Osteoblast (primary cell): ENCODE data around the gene EDAR. TPM values are rescaled to one million over a fixed set of nuclear protein-coding genes. Genes with fewer than 3 reads are reported as not detected.

Experiments used
- DNase-seq: peaks from one replicate; pipeline ENCODE4 v3.0.0; 2011; ENCODE audit warnings: low spot score, mixed read lengths; ENCODE audit not compliant: insufficient read length; ENCODE audit errors: missing footprints
- H2AFZ ChIP-seq: 2 replicates; pipeline ENCODE4 v1.6.0; 2011; ENCODE audit warnings: mild to moderate bottlenecking, low read length
- H3K27ac ChIP-seq: 2 replicates; pipeline ENCODE4 v1.5.1; 2011; ENCODE audit warnings: mild to moderate bottlenecking, low read depth, low read length, moderate library complexity
- H3K27me3 ChIP-seq: 2 replicates; pipeline ENCODE4 v1.6.0; 2012; ENCODE audit warnings: mild to moderate bottlenecking, control low read depth, inconsistent platforms, low read length, moderate library complexity; ENCODE audit not compliant: insufficient read depth
- H3K36me3 ChIP-seq: 2 replicates; pipeline ENCODE4 v1.5.1; 2011; ENCODE audit warnings: mild to moderate bottlenecking, low read length, control low read depth, moderate library complexity; ENCODE audit not compliant: insufficient read depth
- H3K4me1 ChIP-seq: 2 replicates; pipeline ENCODE4 v1.5.1; 2011; ENCODE audit warnings: mild to moderate bottlenecking, low read length, control low read depth, moderate library complexity; ENCODE audit not compliant: insufficient read depth
- H3K4me2 ChIP-seq: 2 replicates; pipeline ENCODE4 v1.6.0; 2011; ENCODE audit warnings: mild to moderate bottlenecking, low read length; ENCODE audit not compliant: insufficient read depth
- H3K4me3 ChIP-seq: fragments of 200-600 bp; sonication (generic); 3 replicates; pipeline ENCODE4 v1.5.1; 2012; ENCODE audit warnings: mild to moderate bottlenecking, low read length, inconsistent platforms; ENCODE audit not compliant: insufficient read depth
- H3K79me2 ChIP-seq: 2 replicates; pipeline ENCODE4 v1.6.0; 2012; ENCODE audit warnings: mild to moderate bottlenecking, low read length, control low read depth, inconsistent platforms; ENCODE audit not compliant: insufficient read depth
- H3K9me3 ChIP-seq: 2 replicates; pipeline ENCODE4 v1.5.1; 2011; ENCODE audit warnings: low read depth, low read length, control low read depth
- H4K20me1 ChIP-seq: 2 replicates; pipeline ENCODE4 v1.6.0; 2012; ENCODE audit warnings: mild to moderate bottlenecking, low read length, control low read depth; ENCODE audit not compliant: insufficient read depth
- total RNA-seq: library from RNA; depleted of rRNA; stranded (reverse); fragments of >200 nt; gene quantifications from 2 replicates; pipeline ENCODE4 v1.2.3, GENCODE V29; 2012
- TF ChIP-seq, protein P1 (sequence below): IDR thresholded peaks from 2 replicates; pipeline ENCODE4 v1.5.1; 2011; ENCODE audit warnings: mild to moderate bottlenecking, low read depth, low read length, moderate library complexity; ENCODE audit errors: extremely low read depth

The EDAR gene
- total RNA-seq, 1 donor: not detected

DNA sequence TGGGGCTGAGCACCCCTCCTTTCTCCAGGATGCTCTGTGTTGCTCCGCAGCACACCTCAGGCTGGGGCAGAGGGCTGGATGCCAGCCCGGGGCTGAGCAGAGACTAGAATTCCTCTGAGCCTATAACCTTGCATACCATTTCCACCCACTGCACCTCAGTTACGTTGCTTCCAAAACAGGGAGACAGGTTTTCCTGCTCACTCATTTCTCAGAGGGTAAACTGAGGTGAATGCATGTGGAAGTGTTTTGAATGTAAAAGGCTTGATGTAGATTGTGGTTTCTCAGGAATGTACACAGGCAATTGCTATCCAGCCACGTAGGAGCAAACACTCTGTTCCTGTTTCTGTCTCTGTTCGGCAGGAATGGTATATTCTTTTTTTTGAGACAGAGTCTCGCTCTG, 45.3 kb downstream of the EDAR start:
- Histone ChIP-seq H2AFZ (no peak overlapping the region), H3K36me3 (no peaks in the 10 kb centered on the region), H3K9me3 (peaks cover 3% of the 10 kb centered on the region), H3K27me3 (peaks cover 19% of the 10 kb centered on the region), H3K4me1 (no peaks in the 10 kb centered on the region), H3K4me2 (no peak overlapping the region), H3K27ac (no peak overlapping the region), H3K79me2 (no peaks in the 10 kb centered on the region), H3K4me3 (no peak overlapping the region), H4K20me1 (no peaks in the 10 kb centered on the region)
- DNase-seq: peak; percentile 66
- TF ChIP-seq, protein P1, sequence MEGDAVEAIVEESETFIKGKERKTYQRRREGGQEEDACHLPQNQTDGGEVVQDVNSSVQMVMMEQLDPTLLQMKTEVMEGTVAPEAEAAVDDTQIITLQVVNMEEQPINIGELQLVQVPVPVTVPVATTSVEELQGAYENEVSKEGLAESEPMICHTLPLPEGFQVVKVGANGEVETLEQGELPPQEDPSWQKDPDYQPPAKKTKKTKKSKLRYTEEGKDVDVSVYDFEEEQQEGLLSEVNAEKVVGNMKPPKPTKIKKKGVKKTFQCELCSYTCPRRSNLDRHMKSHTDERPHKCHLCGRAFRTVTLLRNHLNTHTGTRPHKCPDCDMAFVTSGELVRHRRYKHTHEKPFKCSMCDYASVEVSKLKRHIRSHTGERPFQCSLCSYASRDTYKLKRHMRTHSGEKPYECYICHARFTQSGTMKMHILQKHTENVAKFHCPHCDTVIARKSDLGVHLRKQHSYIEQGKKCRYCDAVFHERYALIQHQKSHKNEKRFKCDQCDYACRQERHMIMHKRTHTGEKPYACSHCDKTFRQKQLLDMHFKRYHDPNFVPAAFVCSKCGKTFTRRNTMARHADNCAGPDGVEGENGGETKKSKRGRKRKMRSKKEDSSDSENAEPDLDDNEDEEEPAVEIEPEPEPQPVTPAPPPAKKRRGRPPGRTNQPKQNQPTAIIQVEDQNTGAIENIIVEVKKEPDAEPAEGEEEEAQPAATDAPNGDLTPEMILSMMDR: no peak

DNA sequence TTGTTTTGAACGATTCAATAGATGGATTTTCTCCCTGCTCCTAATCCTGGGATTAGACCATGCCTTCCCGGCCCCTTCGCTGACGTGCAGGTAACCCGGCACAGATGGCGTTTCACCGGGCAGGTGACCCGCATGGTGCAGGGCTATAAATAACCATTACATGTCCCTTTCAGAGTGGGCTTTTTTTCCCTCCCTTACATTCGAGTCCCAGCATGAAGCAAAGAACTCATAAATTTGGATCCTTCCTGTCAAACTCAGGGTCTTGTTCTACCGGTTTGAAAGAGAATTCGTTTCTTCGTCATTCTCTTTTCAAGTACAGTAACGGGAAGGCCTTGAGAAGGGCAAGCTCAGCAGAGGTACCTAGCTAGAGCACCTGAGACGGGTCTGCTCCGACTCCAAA, 46.1 kb downstream of the EDAR start:
- no peak overlapping the region for H3K4me2 ChIP-seq
- no peak overlapping the region for H2AFZ ChIP-seq
- no peak for DNase-seq
- H3K79me2 ChIP-seq: no peaks in the 10 kb centered on the region
- no peak overlapping the region for H3K4me3 ChIP-seq
- TF ChIP-seq, protein P1: no peak
- peaks cover 19% of the 10 kb centered on the region for H3K27me3 ChIP-seq
- peaks cover 3% of the 10 kb centered on the region for H3K9me3 ChIP-seq
- H3K27ac ChIP-seq: no peak overlapping the region
- no peaks in the 10 kb centered on the region for H3K4me1 ChIP-seq
- no peaks in the 10 kb centered on the region for H3K36me3 ChIP-seq
- H4K20me1 ChIP-seq: no peaks in the 10 kb centered on the region

GRCh38 chr2:108942231-108942825, 46.7 kb downstream of the EDAR start:
- H3K27me3 ChIP-seq: peaks cover 19% of the 10 kb centered on the region

GRCh38 chr2:108941767-108942166, 47.3 kb downstream of the EDAR start:
- Histone ChIP-seq H3K27me3 (peaks cover 23% of the 10 kb centered on the region), H3K79me2 (no peaks in the 10 kb centered on the region), H3K4me2 (no peak overlapping the region), H3K4me1 (no peaks in the 10 kb centered on the region), H3K9me3 (no peaks in the 10 kb centered on the region), H4K20me1 (no peaks in the 10 kb centered on the region), H3K27ac (no peak overlapping the region), H3K4me3 (no peak overlapping the region), H2AFZ (no peak overlapping the region), H3K36me3 (no peaks in the 10 kb centered on the region)
- DNase-seq: peak; percentile 39
- TF ChIP-seq, protein P1: no peak

More at GRCh38 chr2:108942231-108942825, 46.7 kb downstream of the EDAR start:
- TF ChIP-seq, protein P1: no peak
- no peak overlapping the region for H3K27ac ChIP-seq
- no peaks in the 10 kb centered on the region for H3K79me2 ChIP-seq
- no peak overlapping the region for H3K4me2 ChIP-seq
- no peak overlapping the region for H2AFZ ChIP-seq
- H4K20me1 ChIP-seq: no peaks in the 10 kb centered on the region
- no peaks in the 10 kb centered on the region for H3K36me3 ChIP-seq
- no peaks in the 10 kb centered on the region for H3K9me3 ChIP-seq
- peak; percentile 23 for DNase-seq
- no peak overlapping the region for H3K4me3 ChIP-seq
- H3K4me1 ChIP-seq: no peaks in the 10 kb centered on the region
